Measurements from ENCODE around the gene ZBTB32. TPM values are rescaled to one million over a fixed set of nuclear protein-coding genes. Genes with fewer than 3 reads are reported as not detected.

ZBTB32 gene
- total and polyA plus RNA-seq, 12 donors, result 0.03 to 0.12 TPM; not detected in 10

- peaks cover 14 to 100% (median 82%) of the 10 kb centered on the region in 9 donors for H3K36me3 ChIP-seq
- no peak overlapping the region for H3K4me3 ChIP-seq
- H3K27ac ChIP-seq, result no peak overlapping the region
- no peak for DNase-seq
- TF ChIP-seq, protein P1, sequence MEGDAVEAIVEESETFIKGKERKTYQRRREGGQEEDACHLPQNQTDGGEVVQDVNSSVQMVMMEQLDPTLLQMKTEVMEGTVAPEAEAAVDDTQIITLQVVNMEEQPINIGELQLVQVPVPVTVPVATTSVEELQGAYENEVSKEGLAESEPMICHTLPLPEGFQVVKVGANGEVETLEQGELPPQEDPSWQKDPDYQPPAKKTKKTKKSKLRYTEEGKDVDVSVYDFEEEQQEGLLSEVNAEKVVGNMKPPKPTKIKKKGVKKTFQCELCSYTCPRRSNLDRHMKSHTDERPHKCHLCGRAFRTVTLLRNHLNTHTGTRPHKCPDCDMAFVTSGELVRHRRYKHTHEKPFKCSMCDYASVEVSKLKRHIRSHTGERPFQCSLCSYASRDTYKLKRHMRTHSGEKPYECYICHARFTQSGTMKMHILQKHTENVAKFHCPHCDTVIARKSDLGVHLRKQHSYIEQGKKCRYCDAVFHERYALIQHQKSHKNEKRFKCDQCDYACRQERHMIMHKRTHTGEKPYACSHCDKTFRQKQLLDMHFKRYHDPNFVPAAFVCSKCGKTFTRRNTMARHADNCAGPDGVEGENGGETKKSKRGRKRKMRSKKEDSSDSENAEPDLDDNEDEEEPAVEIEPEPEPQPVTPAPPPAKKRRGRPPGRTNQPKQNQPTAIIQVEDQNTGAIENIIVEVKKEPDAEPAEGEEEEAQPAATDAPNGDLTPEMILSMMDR (IDR thresholded peaks at IDR 0.05), result no peak
- 96 to 98% methylated on average over 12 of the region's 12 CpGs for WGBS, 2 donors
- H3K27me3 ChIP-seq, result no peaks in the 10 kb centered on the region
- ATAC-seq, result no peak
- H3K9me3 ChIP-seq, result no peaks in the 10 kb centered on the region
- intact Hi-C loops (cut with DNase I), result no loop called here
- peaks cover 0 to 7% (median 1%) of the 10 kb centered on the region in 9 donors for H3K4me1 ChIP-seq
Observed at GRCh38 chr19:35724560-35724959, 20.2 kb downstream of the ZBTB32 start.

GRCh38 chr19:35725216-35725861 is 21.0 kb downstream of the ZBTB32 start:
- Histone ChIP-seq H3K27ac (no peak overlapping the region), H3K9me3 (no peaks in the 10 kb centered on the region), H3K36me3 (peaks cover 14 to 100% (median 90%) of the 10 kb centered on the region in 9 donors), H3K27me3 (no peaks in the 10 kb centered on the region), H3K4me1 (no peaks in the 10 kb centered on the region), H3K4me3 (no peak overlapping the region)
- intact Hi-C loops (cut with DNase I), result no loop called here
- TF ChIP-seq, protein P1 (IDR thresholded peaks at IDR 0.05), result no peak
- no peak for ATAC-seq
- DNase-seq, result no peak
- WGBS, 2 donors, result 95 to 96% methylated on average over 23 of the region's 23 CpGs

GRCh38 chr19:35727053-35727955 is 22.9 kb downstream of the ZBTB32 start:
- H3K36me3 ChIP-seq, result peaks cover 14 to 100% (median 98%) of the 10 kb centered on the region in 9 donors
- no peak overlapping the region for H3K27ac ChIP-seq
- ATAC-seq (peak in 1 of 8 donors; percentile 5), DNase-seq (no peak)
- TF ChIP-seq, protein P1 (IDR thresholded peaks at IDR 0.05), result no peak
- H3K9me3 ChIP-seq, result no peaks in the 10 kb centered on the region
- intact Hi-C loops (cut with DNase I), result no loop called here
- WGBS, 2 donors, result 95% methylated on average over 25 of the region's 25 CpGs
- H3K27me3 ChIP-seq, result no peaks in the 10 kb centered on the region
- no peak overlapping the region for H3K4me3 ChIP-seq
- H3K4me1 ChIP-seq, result no peaks in the 10 kb centered on the region

GRCh38 chr19:35727956-35728706 is 23.8 kb downstream of the ZBTB32 start:
- 92 to 93% methylated on average over 19 of the region's 19 CpGs for WGBS, 2 donors
- H3K9me3 ChIP-seq, result no peaks in the 10 kb centered on the region
- H3K27me3 ChIP-seq, result no peaks in the 10 kb centered on the region
- intact Hi-C loops (cut with DNase I), result loop anchor here in 1 of 10 donors (2.0 kb wide), 1 partner anchor 69 kb away; no protein-coding TSS in a partner anchor
- no peaks in the 10 kb centered on the region for H3K4me1 ChIP-seq
- ATAC-seq, result no peak
- TF ChIP-seq, protein P1 (IDR thresholded peaks at IDR 0.05), result no peak
- no peak for DNase-seq
- no peak overlapping the region for H3K4me3 ChIP-seq
- no peak overlapping the region for H3K27ac ChIP-seq
- H3K36me3 ChIP-seq, result peaks cover 14 to 100% (median 96%) of the 10 kb centered on the region in 9 donors
